ENCODE results near the gene HPCA.

HPCA gene

DNA sequence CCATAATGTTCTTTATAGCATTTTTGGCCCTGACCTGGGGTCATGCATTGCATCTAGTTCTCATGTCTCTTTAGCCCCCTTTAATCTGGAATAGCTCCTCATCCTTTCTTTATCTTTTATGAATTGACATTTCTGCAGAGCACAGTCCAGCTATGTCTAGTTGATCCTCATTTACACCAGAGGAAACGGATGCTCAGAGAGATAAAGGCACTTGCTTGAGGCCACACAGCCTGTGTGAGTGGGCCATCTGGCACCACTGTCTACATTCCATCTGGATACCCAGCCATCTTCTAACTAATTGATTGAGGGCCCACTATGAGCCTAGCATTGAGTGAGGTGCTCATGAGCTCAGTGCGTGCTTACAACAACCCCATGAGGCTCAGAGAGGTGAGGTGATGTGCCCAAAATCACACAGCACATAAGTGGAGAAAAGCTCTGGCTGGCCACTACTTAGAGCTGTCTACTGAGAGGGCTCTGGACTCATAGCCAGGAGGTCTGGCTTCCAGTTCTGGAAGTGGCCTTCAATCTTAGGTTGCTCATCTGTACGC lies 3.5 kb downstream of the HPCA start:
- DNase-seq (ENCODE audit: low spot score) = no peak

DNA sequence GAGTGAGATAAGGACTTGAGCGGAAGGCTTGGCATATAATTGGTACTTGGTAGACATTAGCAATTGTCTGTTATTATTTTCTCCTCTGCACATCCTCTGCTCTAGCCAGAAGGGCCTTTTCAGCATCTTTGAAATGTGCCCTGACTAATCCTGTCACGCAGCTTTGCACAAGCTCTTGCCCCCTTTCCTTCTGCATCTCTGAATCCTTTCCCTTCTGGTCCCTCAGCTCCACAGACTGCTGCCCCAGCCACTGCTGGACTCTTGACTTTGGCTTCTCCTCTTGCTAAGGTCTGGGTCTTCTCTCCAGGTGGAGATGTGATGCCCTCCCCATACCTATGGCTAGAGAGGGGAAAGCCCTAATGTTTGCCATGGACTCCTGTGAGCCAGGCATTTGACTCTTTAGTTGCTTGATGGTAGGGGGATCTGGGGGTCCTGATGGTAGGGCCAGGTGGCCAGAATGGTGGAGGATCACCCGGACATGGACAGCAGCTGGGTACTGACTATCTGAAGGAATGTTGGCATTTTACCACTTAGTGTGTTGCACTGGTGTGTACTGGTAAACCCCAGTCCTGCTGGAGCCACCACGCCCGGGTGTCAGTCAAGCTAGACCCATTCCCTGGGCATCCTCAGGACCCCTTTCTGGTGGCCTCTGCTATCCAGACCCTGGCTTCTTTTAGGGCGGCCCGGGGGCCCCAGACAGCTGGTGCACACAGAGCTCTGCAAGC lies 4.4 kb downstream of the HPCA start:
- no peak for DNase-seq (ENCODE audit: low spot score)

DNA sequence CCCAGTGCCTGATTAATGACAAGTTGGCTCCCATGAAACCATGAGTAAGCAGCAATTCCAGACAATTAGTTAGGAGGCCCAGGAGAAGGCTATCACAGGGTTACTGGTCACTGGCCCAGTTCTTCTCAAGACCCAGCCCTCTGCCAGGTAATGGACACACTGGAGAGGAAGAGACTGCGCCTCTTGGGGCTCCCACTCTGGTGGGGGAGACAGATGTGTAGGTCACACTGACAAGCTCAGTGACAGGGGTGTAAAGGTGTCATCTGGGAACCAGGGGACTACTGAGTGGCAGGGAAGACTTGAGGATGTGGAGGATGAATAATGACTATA lies 4.9 kb downstream of the HPCA start:
- DNase-seq (ENCODE audit: low spot score) = no peak

GRCh38 chr1:32891630-32892029 lies 5.3 kb downstream of the HPCA start:
- DNase-seq (ENCODE audit: low spot score) = no peak

DNA sequence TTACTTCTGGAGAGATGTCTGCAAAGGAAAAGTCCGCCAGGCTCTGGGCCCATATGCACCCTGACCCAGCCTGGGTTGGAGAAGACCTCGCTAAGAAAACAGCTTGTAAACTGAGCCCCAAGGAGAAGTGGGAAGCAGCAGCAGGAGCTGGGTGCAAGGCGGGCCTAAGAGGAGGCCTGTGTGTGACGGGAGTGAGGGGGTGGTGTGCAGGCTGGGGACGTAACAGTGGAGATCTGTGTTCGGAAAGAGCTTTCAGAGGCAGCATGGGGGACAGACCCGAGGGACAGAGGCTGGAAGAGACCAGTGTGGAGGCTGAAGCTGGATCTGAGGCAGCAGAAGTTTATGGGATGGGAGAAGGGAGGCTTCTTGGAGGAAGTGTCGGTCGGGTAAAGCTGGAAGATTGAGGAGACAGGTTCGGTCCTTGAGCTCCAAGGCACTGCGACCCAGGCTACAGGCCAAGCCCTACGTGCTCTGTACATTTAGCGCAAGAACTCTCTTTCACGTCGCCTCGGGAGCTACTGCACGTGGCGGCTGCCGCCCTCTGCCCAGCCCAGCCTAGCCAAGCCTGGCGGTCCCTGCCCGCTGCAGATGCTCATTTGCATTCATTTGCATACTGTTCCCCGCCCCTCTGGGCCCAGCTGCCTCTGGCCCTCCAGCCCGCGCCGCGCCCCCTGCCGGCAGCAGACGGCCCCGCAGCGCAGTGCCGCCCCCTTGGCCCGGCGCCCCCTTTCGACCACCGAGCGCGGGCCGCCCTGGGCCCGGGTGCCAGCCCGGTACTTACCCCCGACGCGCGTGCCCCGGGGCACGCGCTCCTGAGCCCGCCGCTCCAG lies 6.3 kb downstream of the HPCA start:
- DNase-seq (ENCODE audit: low spot score) = peak; percentile 47

GRCh38 chr1:32893198-32894018 lies 7.1 kb downstream of the HPCA start:
- DNase-seq (ENCODE audit: low spot score) = no peak

- no peak for DNase-seq (ENCODE audit: low spot score)
Observed at GRCh38 chr1:32894019-32894600, 7.8 kb downstream of the HPCA start.

DNA sequence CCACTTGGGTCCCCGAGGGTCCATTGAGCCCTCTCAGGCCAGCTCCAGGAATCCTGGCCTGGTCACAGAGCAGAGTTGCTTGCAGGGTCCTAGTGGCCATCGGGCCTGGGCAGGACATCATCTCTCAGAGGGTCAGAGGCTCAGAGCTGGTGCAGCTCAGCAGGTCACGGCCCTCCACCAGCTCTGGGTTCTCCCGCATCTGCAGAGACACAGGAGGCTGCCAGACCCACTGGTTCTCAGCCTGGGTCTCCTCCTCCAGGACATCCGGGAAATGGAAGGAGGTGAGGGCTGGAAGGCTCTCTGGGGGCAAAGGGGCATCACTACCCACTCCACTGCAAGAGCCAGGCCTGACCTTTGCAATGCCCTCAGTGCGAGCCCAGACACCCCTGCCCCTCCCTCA lies 8.4 kb downstream of the HPCA start:
- no peak for DNase-seq (ENCODE audit: low spot score)

- no peak for DNase-seq (ENCODE audit: low spot score)
Observed at GRCh38 chr1:32895325-32896215, 9.3 kb downstream of the HPCA start.

- no peak for DNase-seq (ENCODE audit: low spot score)
Observed at GRCh38 chr1:32896451-32896850, 10.2 kb downstream of the HPCA start.

DNA sequence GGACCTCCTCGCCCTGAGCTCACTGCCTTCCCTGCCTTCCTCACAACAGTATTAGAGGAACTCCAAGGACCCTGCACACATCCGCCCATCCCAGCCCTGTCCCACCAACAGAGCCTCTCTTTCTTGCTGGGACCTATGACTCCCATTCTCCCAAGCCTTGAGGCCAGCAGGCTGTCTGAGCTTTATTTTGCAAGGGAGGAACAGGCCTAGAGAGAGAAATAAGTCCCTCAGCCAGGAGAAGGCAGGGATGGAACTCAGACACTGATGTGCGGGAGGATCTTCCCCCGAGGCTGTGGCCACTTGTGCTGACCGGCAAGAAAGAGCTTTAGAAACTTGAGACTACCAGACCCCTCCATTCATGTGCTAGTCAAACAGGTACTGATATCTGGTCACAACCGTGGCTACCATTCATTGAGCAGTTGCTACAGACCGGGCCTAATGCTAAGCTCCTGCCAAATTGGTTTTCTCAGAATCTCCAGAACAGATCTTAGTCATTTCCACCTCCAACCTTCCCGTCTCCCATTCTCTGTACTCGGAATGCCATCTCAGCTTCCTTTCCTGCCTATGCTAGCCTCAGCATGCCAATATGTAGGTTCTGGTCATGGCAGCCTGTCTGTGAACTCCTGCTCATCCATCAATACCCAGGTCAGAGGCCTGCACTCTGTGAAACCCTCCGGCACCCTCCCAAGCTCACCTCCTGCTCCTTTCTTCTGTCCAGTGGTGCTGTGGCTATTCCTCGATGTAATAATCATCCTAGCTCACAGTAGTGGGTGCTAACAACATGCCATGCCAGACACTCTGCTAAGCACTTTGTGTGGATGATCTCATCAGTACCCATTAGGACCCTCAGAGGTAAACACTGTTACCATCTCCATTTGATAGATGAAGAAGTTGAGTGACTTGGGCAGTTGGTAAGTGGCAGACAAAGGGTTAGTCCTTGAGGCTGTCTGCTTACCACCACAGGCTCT lies 11.1 kb downstream of the HPCA start:
- DNase-seq (ENCODE audit: low spot score) = no peak

DNA sequence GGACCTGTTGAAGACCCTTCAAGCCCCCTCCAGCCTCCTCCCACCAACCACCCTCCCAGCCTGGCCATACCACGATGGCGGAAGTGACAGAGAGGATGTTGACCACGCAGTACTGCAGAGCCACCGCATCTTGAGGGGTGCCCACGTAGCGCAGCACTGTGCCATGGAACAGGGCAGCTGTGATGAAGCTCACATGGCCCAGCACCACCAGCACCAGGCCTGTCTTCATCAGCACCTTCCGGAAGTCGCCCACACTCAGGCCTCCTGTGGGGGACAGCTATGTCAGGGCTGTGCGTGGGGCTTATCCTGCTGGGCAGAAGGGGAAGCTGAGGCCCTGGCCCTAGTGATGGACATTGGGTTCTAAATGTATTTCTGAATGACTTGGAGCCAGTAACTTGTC lies 11.8 kb downstream of the HPCA start:
- no peak for DNase-seq (ENCODE audit: low spot score)

- DNase-seq (ENCODE audit: low spot score) = no peak
Observed at GRCh38 chr1:32898958-32899357, 12.7 kb downstream of the HPCA start.

DNA sequence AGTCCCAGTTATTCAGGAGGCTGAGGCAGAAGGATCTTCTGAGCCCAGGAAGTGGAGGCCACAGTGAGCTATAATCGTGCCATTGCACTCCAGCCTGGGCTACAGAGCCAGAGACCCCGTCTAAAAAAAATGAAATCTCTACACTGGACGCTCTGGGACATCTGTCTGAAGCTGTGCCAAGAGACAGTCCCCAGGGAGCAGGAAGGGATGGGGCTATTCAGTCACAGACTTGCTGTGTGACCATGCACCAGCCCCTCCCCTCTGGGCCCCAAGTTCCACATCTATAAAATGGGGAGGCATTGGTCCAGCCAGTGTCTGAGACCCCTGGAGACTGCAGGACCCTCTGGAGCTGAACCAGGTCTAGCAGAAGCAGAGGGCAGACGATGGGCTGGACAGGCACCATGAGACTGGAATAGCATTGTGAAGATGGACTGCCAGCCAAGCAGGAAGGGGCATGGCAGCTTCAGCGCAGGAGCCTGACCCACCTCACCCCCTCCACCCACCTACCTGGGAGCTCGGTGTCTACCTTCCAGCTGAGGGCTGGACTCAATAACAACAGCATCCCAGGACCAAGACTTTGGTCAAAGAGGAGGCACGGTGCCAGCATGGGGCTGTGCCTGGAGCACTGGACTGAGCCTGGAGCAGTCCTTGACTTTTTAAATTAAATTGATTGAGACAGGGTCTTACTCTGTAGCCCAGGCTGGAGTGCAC lies 13.4 kb downstream of the HPCA start:
- no peak for DNase-seq (ENCODE audit: low spot score)

DNA sequence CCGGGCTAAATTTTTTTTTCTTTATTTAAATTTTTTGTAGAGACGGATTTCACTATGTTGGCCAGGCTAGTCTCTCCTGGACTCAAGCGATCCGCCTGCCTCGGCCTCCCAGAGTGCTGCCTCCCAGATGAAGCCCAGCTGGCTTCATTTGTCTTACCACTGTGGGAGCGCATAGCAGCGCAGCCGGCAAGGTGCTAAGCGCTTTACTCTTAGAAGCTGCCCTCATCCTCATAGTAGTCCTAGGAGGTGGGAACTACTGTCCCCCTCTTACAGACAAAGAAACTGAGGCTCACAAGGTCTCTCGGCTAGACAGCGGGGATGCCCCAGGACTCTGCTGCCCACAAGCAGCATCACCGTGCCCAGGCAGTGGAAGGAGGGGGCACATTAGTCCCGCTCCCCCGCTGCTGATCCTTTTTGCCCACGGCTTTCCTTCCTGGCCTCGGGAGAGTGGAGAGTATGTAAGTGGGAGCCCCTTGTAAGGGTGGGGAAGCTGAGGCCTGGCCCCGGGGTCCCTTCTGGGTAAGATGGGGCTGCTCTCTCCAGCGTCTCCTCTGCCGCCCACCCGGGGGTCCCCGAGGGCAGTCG lies 14.2 kb downstream of the HPCA start:
- DNase-seq (ENCODE audit: low spot score) = no peak

DNA sequence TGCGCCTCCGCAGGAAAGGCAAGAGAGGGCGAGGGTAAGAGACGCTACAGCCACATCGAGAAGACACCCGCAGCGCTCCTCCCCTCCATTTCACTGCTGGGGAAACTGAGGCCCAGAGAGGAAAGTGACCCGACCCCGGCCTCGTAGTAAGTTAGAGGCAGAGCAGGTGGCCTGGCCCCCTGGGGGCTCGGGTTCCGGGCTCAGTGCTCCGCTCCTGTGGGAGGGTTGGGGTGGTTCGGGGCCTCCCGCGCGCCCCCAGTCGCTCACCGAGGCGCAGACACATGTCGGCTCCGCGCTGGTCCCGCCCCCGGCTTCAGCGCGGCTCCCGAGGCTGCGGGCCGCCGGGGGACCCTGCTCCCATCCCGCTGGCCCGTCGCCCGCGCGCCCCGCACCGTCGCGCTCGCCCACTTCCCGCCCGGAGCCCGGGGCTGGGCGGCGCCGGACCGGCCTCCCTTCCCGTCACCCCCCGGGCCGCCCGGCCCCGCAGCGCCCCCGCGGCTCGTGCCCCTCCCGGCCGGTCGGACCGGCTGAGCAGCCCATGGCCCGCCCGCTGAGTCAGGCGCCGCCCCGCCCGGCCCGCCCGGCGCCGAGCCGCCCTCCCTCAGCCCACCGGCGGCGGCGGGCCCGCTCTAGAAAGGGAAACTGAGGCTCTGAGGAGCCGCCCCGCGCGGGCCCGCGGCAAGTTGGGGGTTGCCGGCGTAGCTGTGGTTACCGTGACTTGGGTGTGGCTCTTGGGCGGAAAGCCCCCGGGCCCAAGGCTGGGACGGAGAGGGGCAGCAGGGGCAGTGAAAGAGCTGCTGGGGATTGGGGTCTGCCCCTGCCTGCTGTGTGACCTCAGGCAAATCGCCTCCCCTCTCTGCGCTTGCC lies 14.9 kb downstream of the HPCA start, which contains the start of gene TMEM54:
TMEM54 (minus strand) TSS at position 434 of the 867 bp plus-strand sequence; CDS start at position 283, 151 bp downstream.
- DNase-seq (ENCODE audit: low spot score) = no peak

DNA sequence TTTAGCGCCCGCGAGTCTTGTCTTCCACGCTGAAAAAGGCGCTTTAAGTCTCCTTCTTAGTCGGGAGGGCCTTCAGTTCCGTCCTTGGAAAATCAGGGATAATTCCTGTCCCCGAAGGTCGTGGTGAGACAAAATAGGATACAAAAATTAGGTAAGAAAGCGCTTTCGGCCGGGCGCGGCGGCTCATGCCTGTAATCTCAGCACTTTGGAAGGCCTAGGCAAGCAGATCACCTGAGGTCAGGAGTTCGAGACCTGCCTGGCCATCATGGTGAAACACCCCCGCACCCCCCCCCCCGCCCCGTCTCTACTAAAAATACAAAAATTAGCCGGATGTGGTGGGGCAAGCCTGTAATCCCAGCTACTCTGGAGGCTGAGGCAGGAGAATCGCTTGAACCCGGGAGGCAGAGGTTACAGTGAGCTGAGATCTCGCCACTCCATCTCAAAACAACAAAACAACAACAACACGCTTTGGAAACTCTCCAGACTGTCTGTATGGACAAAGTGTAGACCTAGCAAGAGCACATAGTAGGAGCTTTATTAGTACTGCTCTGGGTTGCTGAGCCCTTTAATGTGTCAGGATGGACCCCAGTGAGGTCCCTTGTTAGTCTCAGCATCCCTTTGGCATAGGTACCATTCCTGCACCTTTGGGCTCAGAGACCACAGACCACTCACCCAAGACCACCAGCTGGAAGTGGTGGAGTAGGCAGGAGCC lies 15.7 kb downstream of the HPCA start:
- no peak for DNase-seq (ENCODE audit: low spot score)

All from NAMALWA (cell line).